Liver (tissue), 9 donors: ENCODE data around the gene FAR1. TPM values are rescaled to one million over a fixed set of nuclear protein-coding genes. Genes with fewer than 3 reads are reported as not detected.

Source experiments
- DNase-seq: peaks from one replicate; pipeline ENCODE4 v3.0.0-alpha.2; 2017; ENCODE audit warnings: low spot score
- H3K27ac ChIP-seq, 2 donors: one replicate each; pipeline ENCODE4 v1.7.0; 2013; ENCODE audit warnings: inconsistent platforms in 2 of 2, low read length in 2 of 2, control low read depth in 1 of 2, low read depth in 1 of 2, mild to moderate bottlenecking in 1 of 2
- H3K27me3 ChIP-seq, 4 donors: one replicate each; pipeline versions ENCODE4 v1.6.1 to v1.7.0; 2013; ENCODE audit warnings: low read length in 3 of 4, inconsistent platforms in 1 of 4, mild to moderate bottlenecking in 1 of 4, moderate library complexity in 1 of 4; ENCODE audit not compliant: control insufficient read depth in 4 of 4, insufficient read depth in 4 of 4
- H3K36me3 ChIP-seq, 4 donors: one replicate each; pipeline versions ENCODE4 v1.6.1 to v1.7.0; 2013; ENCODE audit warnings: low read length in 3 of 4, mild to moderate bottlenecking in 3 of 4, low read depth in 1 of 4, moderate library complexity in 1 of 4; ENCODE audit not compliant: control insufficient read depth in 4 of 4, insufficient read depth in 3 of 4
- H3K4me1 ChIP-seq, 4 donors: one replicate each; pipeline versions ENCODE4 v1.6.1 to v1.7.0; 2013; ENCODE audit warnings: low read length in 3 of 4, mild to moderate bottlenecking in 3 of 4, moderate library complexity in 1 of 4; ENCODE audit not compliant: control insufficient read depth in 4 of 4, insufficient read depth in 4 of 4
- H3K4me3 ChIP-seq, 3 donors: one replicate each; pipeline versions ENCODE4 v1.6.1 to v1.7.0; 2013; ENCODE audit warnings: low read length in 3 of 3, control low read depth in 1 of 3, low read depth in 1 of 3, mild to moderate bottlenecking in 1 of 3
- H3K9ac ChIP-seq, 2 donors: one replicate each; pipeline ENCODE4 v1.7.0; 2013; ENCODE audit warnings: low read length in 2 of 2, mild to moderate bottlenecking in 2 of 2, moderate library complexity in 2 of 2, control low read depth in 1 of 2, low read depth in 1 of 2
- H3K9me3 ChIP-seq, 4 donors: one replicate each; pipeline versions ENCODE4 v1.6.1 to v1.7.0; 2013; ENCODE audit warnings: low read length in 3 of 4; ENCODE audit not compliant: control insufficient read depth in 4 of 4
- ATF3 ChIP-seq: IDR thresholded peaks from 2 replicates; pipeline ENCODE4 v1.6.1; 2016; ENCODE audit warnings: antibody characterized with exemption
- CTCF ChIP-seq: fragments of 150-350 bp; IDR thresholded peaks from 2 replicates; pipeline ENCODE4 v1.5.1; 2017; ENCODE audit warnings: improper control_type of control experiment, low read depth, low read length; ENCODE audit not compliant: missing input control
- FOXA1 ChIP-seq: IDR thresholded peaks from 2 replicates; pipeline ENCODE4 v1.6.1; 2016; ENCODE audit warnings: antibody characterized with exemption
- FOXA2 ChIP-seq: IDR thresholded peaks from 2 replicates; pipeline ENCODE4 v1.6.1; 2016; ENCODE audit warnings: antibody characterized with exemption
- GABPA ChIP-seq, 2 donors: IDR thresholded peaks in 1 of 2; conservative IDR thresholded peaks in 1 of 2; 2 replicates each; pipeline ENCODE4 v1.6.1; 2016; ENCODE audit warnings: antibody characterized with exemption in 2 of 2, mild to moderate bottlenecking in 1 of 2, moderate library complexity in 1 of 2
- HNF4A ChIP-seq, 2 donors: conservative IDR thresholded peaks; 2 replicates each; pipeline ENCODE4 v1.6.1; 2016; ENCODE audit warnings: antibody characterized with exemption in 2 of 2, mild to moderate bottlenecking in 2 of 2
- JUND ChIP-seq, 2 donors: IDR thresholded peaks; 2 replicates each; pipeline ENCODE4 v1.6.1; 2016; ENCODE audit warnings: antibody characterized with exemption in 2 of 2
- MAX ChIP-seq: IDR thresholded peaks from 2 replicates; pipeline ENCODE4 v1.6.1; 2016; ENCODE audit warnings: antibody characterized with exemption
- NR2F2 ChIP-seq: IDR thresholded peaks from 2 replicates; pipeline ENCODE4 v1.6.1; 2016; ENCODE audit warnings: antibody characterized with exemption
- RAD21 ChIP-seq, 2 donors: IDR thresholded peaks; 2 replicates each; pipeline ENCODE4 v1.6.1; 2016; ENCODE audit warnings: antibody characterized with exemption in 2 of 2, mild to moderate bottlenecking in 2 of 2
- REST ChIP-seq: IDR thresholded peaks from 2 replicates; pipeline ENCODE4 v1.6.1; 2016; ENCODE audit warnings: antibody characterized with exemption, mild to moderate bottlenecking
- RXRA ChIP-seq, 2 donors: IDR thresholded peaks; 2 replicates each; pipeline ENCODE4 v1.6.1; 2017 to 2018; ENCODE audit warnings: antibody characterized with exemption in 2 of 2, mild to moderate bottlenecking in 1 of 2
- SP1 ChIP-seq: IDR thresholded peaks from 2 replicates; pipeline ENCODE4 v1.6.1; 2018; ENCODE audit warnings: antibody characterized with exemption, mild to moderate bottlenecking
- TAF1 ChIP-seq: conservative IDR thresholded peaks from 2 replicates; pipeline ENCODE4 v1.6.1; 2016; ENCODE audit warnings: antibody characterized with exemption, mild to moderate bottlenecking
- YY1 ChIP-seq: IDR thresholded peaks from 2 replicates; pipeline ENCODE4 v1.6.1; 2016; ENCODE audit warnings: antibody characterized with exemption, mild to moderate bottlenecking
- ZBTB33 ChIP-seq: IDR thresholded peaks from 2 replicates; pipeline ENCODE4 v1.6.1; 2016; ENCODE audit warnings: antibody characterized with exemption
- WGBS: extraction: QIAGEN DNeasy Blood & Tissue Kit; methylation state at CpG from one replicate; pipeline ENCODE4 v1.1.7; 2013; 5-methylcytosine and 5-hydroxymethylcytosine counted together
- polyA plus RNA-seq, 2 donors: library from polyadenylated mRNA; stranded (reverse) in 1 of 2; unstranded in 1 of 2; fragments of 200-250 nt in 1 of 2; fragments of >200 nt in 1 of 2; fragmentation: Nextera tagmentation in 1 of 2; extraction: Ambion mirVana in 1 of 2; gene quantifications; one replicate each; pipeline versions ENCODE4 v1.2.1 to v1.2.3, GENCODE V29; 2013 to 2015
- total RNA-seq, 2 donors: library from RNA; depleted of rRNA; stranded (reverse); fragments of >200 nt; gene quantifications; one replicate each; pipeline ENCODE4 v1.2.3, GENCODE V29; 2014
- donor health status: healthy.
- donor health status: healthy.
- donor health status: healthy.
- donor health status: healthy.
- donor health status: healthy.

Gene FAR1
- total and polyA plus RNA-seq, 4 donors, result 1.7 to 29.6 (median 5.5) TPM

- H3K36me3 ChIP-seq, result no peaks in the 10 kb centered on the region
- no peak overlapping the region for H3K27ac ChIP-seq
- H3K9ac ChIP-seq, result no peak overlapping the region
Measured at GRCh38 chr11:13663631-13664071, 4.8 kb upstream of the FAR1 start.

More at GRCh38 chr11:13663631-13664071, 4.8 kb upstream of the FAR1 start:
- H3K27me3 ChIP-seq, result no peaks in the 10 kb centered on the region
- DNase-seq, result no peak
- no peak for TF ChIP-seq CTCF
- no peak for TF ChIP-seq TAF1
- no peak for TF ChIP-seq FOXA2
- TF ChIP-seq REST, result no peak
- TF ChIP-seq RAD21 (IDR thresholded peaks at IDR 0.05), result no peak
- no peak for TF ChIP-seq JUND (IDR thresholded peaks at IDR 0.05)
- TF ChIP-seq ZBTB33, result no peak
- TF ChIP-seq NR2F2, result no peak
- no peak for TF ChIP-seq MAX
- TF ChIP-seq RXRA (IDR thresholded peaks at IDR 0.05), result no peak
- no peak for TF ChIP-seq GABPA (IDR thresholded peaks at IDR 0.05 in 1 of 2, conservative IDR thresholded peaks at IDR 0.05 in 1 of 2)
- no peak for TF ChIP-seq SP1
- TF ChIP-seq HNF4A (conservative IDR thresholded peaks at IDR 0.05), result no peak
- no peak for TF ChIP-seq ATF3
- no peak for TF ChIP-seq FOXA1
- no peak for TF ChIP-seq YY1
- peaks cover 5 to 15% (median 9%) of the 10 kb centered on the region in 4 donors for H3K9me3 ChIP-seq
- H3K4me3 ChIP-seq, result no peak overlapping the region
- 83% methylated on average over 1 of the region's 1 CpG for WGBS
- H3K4me1 ChIP-seq, result peaks cover 0 to 2% (median 1%) of the 10 kb centered on the region in 4 donors
